PC-3 (cell line): ENCODE results near the gene BRWD1.

Source experiments
- EZH2 ChIP-seq: fragments of 300-600 bp; sonication (generic); IDR thresholded peaks from one replicate; pipeline ENCODE4 v1.6.1; 2017; ENCODE audit warnings: antibody characterized with exemption, mild to moderate bottlenecking, low read length; ENCODE audit not compliant: unreplicated experiment
- EZH2phosphoT487 ChIP-seq: fragments of 300-600 bp; sonication (generic); IDR thresholded peaks from 2 replicates; pipeline ENCODE4 v1.6.1; 2018; ENCODE audit warnings: mild to moderate bottlenecking, antibody characterized with exemption, low read length, borderline replicate concordance
- TF ChIP-seq, protein P1 (sequence below): fragments of 300-600 bp; sonication (generic); conservative IDR thresholded peaks from 2 replicates; pipeline ENCODE4 v1.5.1; 2017; ENCODE audit warnings: antibody characterized with exemption, low read depth, mild to moderate bottlenecking, low read length

DNA sequence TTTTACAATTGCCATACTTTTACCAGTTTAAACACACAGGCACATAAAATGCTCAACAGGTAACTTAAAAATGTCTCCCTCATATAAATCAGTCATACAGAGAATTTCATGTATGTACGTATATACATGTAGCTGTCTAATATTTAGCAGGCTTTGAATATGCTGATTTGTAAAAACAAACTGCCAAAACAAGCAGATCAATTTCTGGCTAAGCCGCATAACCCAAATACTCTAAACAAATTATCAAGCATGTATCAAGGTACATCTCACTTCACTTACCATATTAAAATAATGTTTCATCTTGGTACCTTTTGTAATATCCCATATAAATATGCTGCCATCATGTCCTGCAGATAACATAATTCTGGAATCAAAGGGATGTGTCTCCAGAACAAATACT, 43.8 kb downstream of the BRWD1 start:
- TF ChIP-seq, protein P1, sequence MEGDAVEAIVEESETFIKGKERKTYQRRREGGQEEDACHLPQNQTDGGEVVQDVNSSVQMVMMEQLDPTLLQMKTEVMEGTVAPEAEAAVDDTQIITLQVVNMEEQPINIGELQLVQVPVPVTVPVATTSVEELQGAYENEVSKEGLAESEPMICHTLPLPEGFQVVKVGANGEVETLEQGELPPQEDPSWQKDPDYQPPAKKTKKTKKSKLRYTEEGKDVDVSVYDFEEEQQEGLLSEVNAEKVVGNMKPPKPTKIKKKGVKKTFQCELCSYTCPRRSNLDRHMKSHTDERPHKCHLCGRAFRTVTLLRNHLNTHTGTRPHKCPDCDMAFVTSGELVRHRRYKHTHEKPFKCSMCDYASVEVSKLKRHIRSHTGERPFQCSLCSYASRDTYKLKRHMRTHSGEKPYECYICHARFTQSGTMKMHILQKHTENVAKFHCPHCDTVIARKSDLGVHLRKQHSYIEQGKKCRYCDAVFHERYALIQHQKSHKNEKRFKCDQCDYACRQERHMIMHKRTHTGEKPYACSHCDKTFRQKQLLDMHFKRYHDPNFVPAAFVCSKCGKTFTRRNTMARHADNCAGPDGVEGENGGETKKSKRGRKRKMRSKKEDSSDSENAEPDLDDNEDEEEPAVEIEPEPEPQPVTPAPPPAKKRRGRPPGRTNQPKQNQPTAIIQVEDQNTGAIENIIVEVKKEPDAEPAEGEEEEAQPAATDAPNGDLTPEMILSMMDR: no peak
- no peak for TF ChIP-seq EZH2
- no peak for TF ChIP-seq EZH2phosphoT487
